ENCODE measurements around the gene SLC38A9.
A peak's percentile ranks its signal among the peaks of the same experiment; 100 is the strongest.
"Not testable (repeated sequence)": the region's sequence is repeated elsewhere in the genome, so short reads cannot be mapped to it uniquely, and the experiment has no call there.

SLC38A9 gene

DNA sequence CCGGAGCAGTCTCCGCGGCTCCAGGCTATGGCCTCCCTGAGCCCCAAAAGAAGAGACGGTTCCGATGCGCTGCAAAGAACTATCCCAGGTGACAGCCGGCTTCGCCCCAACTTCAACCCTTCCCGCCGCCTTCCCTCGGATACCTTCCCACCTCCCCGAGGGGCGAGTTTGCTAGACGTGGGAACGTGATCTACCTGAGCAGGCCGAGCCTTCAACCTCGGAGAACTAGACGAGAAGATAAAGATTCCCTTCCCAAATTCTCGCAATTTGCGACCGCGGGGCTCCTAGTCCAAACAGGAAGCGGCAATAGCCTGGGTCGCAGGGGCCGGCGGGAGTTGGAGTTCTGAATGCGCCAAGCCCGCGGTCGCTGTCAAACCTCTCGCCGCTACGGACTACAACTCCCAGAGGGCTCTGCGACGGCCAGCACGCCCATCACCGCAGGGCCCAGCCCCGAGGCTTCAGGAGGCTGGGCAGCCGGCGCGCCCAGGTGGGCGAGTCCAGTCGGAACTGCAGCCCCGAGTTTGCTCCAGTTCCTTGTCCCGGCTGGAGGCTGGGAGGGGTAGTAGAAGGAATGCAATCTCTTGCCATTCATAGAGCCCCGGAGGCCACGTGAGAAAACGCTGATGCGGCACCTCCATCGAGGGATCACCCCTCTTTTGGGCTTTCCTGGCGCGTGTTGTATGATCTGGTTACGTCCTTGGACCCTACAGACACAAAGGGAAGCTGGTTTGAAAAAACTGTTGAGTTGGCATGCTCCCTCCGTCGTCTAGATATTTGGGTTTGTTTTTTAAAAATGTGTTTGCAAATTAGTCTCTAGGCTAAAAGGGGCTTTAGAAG, at the start of gene SLC38A9:
Gene SLC38A9 (minus strand): TSS at position 302 of the 837 bp plus-strand sequence. CDS start 14,366 bp downstream, outside the sequence.
- peak; percentile 94 for DNase-seq

GRCh38 chr5:55761721-55762120, 49.6 kb upstream of the SLC38A9 start:
- not testable (repeated sequence) for DNase-seq

- no peak for DNase-seq
Measured at GRCh38 chr5:55758714-55759113, 46.6 kb upstream of the SLC38A9 start.

DNA sequence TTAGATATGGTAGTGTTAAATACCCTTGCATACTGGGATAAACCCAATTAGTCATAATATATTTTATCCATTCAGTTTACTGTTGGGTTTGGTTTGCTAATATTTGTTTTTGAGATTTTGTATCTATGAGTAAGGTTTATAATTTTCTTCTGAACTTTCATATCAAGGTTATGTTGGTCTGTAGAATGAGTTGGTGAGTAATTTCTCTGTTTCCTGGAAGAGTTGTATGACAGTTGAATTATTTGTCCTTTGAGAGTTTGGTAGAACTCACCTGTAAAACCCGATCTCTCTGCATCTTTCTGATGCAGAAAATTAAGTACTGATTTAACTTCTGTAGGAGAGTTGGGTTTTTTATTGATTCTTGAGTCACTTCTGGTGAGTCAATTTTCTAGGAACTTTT, 46.1 kb upstream of the SLC38A9 start:
- no peak for DNase-seq

GRCh38 chr5:55750499-55750898, 38.4 kb upstream of the SLC38A9 start:
- DNase-seq, result no peak

GRCh38 chr5:55750063-55750462, 37.9 kb upstream of the SLC38A9 start:
- no peak for DNase-seq

DNA sequence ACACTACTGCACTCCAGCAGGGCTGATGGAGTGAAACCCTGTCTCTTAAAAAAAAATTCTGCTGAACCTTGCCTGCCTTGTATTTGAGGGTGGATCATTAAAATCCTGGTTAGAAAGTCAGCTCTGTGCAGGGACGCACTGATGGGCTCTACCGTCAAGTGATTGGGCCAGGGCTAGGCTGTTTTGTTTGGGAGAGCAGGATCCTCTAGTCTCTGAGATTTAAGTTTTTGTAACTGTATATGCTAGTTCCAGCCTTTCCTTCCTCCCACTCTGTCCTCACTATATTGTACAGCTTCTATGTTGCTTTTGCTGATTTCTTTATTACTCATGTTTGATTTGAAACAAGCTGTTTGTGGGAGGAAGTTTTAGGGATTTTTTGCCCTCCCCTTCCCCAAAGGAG, 37.3 kb upstream of the SLC38A9 start:
- no peak for DNase-seq

DNA sequence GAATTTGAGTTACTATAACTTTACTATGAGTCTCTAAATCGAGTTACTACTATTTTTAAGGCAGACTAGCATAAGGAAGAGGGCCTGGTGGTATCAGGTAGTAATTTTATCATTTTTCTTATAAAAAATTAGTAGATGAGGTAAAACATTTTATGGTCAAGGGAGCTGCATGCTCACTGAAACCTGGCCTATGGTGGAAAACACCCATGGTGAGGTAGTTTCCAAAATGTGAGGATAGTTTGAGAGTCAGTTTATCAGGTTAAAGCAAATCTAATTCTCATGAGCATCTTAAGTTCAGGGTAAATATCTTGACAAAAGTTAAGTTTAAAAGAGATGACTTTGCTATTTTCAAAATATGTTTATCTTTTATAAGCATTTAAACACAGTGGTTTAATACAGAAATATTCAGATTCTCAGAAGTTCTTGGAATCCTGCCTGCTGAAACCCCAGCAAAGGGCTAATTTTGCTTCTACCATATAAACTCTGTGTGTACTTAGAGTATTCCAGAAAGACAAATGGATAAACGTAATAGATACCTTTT, 35.7 kb upstream of the SLC38A9 start:
- DNase-seq, result no peak

- DNase-seq, result no peak
Measured at GRCh38 chr5:55742778-55743177, 30.7 kb upstream of the SLC38A9 start.

- no peak for DNase-seq
Measured at GRCh38 chr5:55737793-55738192, 25.7 kb upstream of the SLC38A9 start, which contains the start of gene DDX4. Gene DDX4, plus strand, starts transcription at chr5:55738061. Its CDS starts 903 bp downstream, at chr5:55738964.

DNA sequence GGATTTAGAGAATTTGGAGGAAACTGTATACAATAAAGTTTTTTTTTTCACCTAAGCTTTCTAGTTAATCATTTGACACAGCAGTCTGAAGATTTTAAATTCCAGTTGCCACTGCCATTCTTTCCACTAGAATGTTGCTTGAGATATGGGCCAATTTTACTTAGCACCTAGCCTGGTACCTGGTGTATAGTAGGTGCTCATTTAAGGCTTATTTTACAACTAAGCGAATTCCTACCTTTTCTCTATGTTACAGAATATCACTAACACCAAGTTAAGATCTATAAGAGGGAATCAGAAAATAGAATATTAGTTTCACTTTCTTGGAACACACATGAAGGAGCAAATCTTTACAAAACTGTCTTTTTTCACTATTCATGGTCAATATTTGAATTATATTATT, 22.5 kb upstream of the SLC38A9 start:
- no peak for DNase-seq

- no peak for DNase-seq
Measured at GRCh38 chr5:55732585-55732984, 20.5 kb upstream of the SLC38A9 start.

- DNase-seq, result no peak
Measured at GRCh38 chr5:55731848-55732247, 19.7 kb upstream of the SLC38A9 start.

GRCh38 chr5:55724281-55724680, 12.2 kb upstream of the SLC38A9 start:
- DNase-seq, result no peak

- DNase-seq, result no peak
Measured at GRCh38 chr5:55720188-55720703, 8.1 kb upstream of the SLC38A9 start.

GRCh38 chr5:55719026-55719425, 6.9 kb upstream of the SLC38A9 start:
- DNase-seq, result not testable (repeated sequence)

DNA sequence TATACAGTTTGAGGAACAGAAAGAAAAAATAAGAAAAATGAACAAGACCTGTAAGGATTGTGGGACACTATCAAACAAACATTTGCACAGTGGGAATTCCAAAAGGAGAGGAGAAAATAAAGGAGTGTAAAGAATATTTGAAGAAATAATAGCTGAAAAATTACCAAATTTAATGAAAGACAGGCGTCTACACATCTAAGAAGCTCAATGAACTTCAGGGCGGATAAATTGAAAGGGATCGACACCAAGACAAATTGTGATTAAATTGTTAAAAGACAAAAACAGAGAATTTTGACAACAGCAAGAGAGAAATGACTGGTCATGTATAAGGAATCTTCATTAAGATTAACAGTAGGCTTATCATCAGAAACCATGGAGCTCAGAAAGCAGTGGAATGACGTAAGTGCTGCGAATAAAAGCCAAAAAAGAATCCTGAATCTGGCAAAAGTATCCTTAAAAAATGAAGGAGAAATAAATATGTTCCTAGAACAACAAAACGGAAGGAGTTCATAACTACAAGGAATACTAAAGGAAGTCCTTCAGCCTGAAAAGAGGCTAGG, 3.5 kb upstream of the SLC38A9 start:
- DNase-seq, result no peak

GRCh38 chr5:55714749-55715148, 2.6 kb upstream of the SLC38A9 start:
- DNase-seq, result no peak

- DNase-seq, result no peak
Measured at GRCh38 chr5:55714339-55714738, 2.2 kb upstream of the SLC38A9 start.

DNA sequence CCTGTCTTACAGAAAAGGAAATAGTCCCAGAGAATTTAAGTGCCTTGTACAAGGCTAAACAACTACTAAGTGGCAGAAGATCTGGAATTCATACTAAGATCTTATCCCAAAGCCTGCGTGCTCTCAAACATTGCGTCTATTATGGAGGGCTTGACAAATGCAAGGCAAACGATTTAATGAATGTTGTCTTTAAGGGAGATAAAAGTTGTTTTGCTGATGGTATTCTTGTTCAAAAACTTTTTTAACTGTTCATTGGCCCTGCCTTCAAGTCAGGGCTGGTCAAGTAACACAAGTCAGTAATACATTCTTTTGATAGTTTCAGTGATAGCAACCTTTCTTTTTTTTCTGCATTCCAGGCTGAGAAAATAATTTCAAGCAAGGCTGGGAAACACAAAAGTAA, 1.7 kb upstream of the SLC38A9 start:
- no peak for DNase-seq

- DNase-seq, result no peak
Measured at GRCh38 chr5:55711507-55712022, 559 bp downstream of the SLC38A9 start.

GRCh38 chr5:55708732-55709131, 3.4 kb downstream of the SLC38A9 start:
- no peak for DNase-seq

- no peak for DNase-seq
Measured at GRCh38 chr5:55706230-55706629, 5.9 kb downstream of the SLC38A9 start.

Data from stimulated activated CD4-positive, alpha-beta T cell treated with anti-CD3 and anti-CD28 coated beads, Interleukin-4, amount 100 ng/mL, for 1 hour (primary cell).